OCI-LY1 (cell line): Measurements from ENCODE around the gene CLPX.
A peak's percentile ranks its signal among the peaks of the same experiment; 100 is the strongest.
"Not testable (repeated sequence)": the region's sequence is repeated elsewhere in the genome, so short reads cannot be mapped to it uniquely, and the experiment has no call there.

ENCODE experiments used
- H2AFZ ChIP-seq: fragments of 200-600 bp; sonication (generic), shearing (Covaris generic); 2 replicates; pipeline ENCODE4 v1.6.0; 2014; ENCODE audit warnings: antibody characterized with exemption, mild to moderate bottlenecking, low read length
- H3F3A ChIP-seq: fragments of 200-600 bp; sonication (generic), shearing (Covaris generic); 2 replicates; pipeline ENCODE4 v1.6.0; 2014; ENCODE audit warnings: mild to moderate bottlenecking, antibody characterized with exemption, low read length, moderate library complexity; ENCODE audit not compliant: insufficient read depth
- H3K27ac ChIP-seq: fragments of 200-600 bp; sonication (generic); 2 replicates; pipeline ENCODE4 v1.5.1; 2014; ENCODE audit warnings: low read length, mixed run types, mild to moderate bottlenecking, low read depth; ENCODE audit not compliant: poor library complexity, severe bottlenecking
- H3K27me3 ChIP-seq: fragments of 200-600 bp; sonication (generic); 2 replicates; pipeline ENCODE4 v1.6.0; 2014; ENCODE audit warnings: antibody characterized with exemption, mild to moderate bottlenecking, low read length, moderate library complexity; ENCODE audit not compliant: insufficient read depth
- H3K36me3 ChIP-seq: fragments of 200-600 bp; sonication (generic); 2 replicates; pipeline ENCODE4 v1.6.1; 2014; ENCODE audit warnings: mild to moderate bottlenecking, antibody characterized with exemption, low read length, moderate library complexity, mixed read lengths; ENCODE audit not compliant: insufficient read depth
- H3K4me1 ChIP-seq: fragments of 200-600 bp; sonication (generic); 2 replicates; pipeline ENCODE4 v1.5.1; 2014; ENCODE audit warnings: mild to moderate bottlenecking, low read length, moderate library complexity; ENCODE audit not compliant: insufficient read depth, severe bottlenecking
- H3K4me2 ChIP-seq: fragments of 200-600 bp; sonication (generic), shearing (Covaris generic); 2 replicates; pipeline ENCODE4 v1.6.1; 2014; ENCODE audit warnings: low read length
- H3K4me3 ChIP-seq: fragments of 200-600 bp; sonication (generic); 2 replicates; pipeline ENCODE4 v1.5.1; 2014; ENCODE audit warnings: low read length, low read depth, mild to moderate bottlenecking, mixed read lengths; ENCODE audit not compliant: poor library complexity, severe bottlenecking
- H3K79me2 ChIP-seq: fragments of 200-600 bp; shearing (Covaris generic); 2 replicates; pipeline ENCODE4 v1.6.1; 2016; ENCODE audit warnings: mixed run types, low read length, mixed read lengths; ENCODE audit not compliant: insufficient read depth
- H3K9ac ChIP-seq: fragments of 200-600 bp; sonication (generic), shearing (Covaris generic); 2 replicates; pipeline ENCODE4 v1.6.1; 2014; ENCODE audit warnings: mild to moderate bottlenecking, low read length, mixed read lengths
- H3K9me2 ChIP-seq: fragments of 200-600 bp; sonication (generic), shearing (Covaris generic); 2 replicates; pipeline ENCODE4 v1.6.1; 2014; ENCODE audit warnings: low read depth, mild to moderate bottlenecking, low read length, mixed read lengths
- H3K9me3 ChIP-seq: fragments of 200-600 bp; shearing (Covaris generic); 2 replicates; pipeline ENCODE4 v1.6.1; 2014; ENCODE audit warnings: low read length, mixed read lengths
- H4K20me1 ChIP-seq: fragments of 200-600 bp; sonication (generic), shearing (Covaris generic); 2 replicates; pipeline ENCODE4 v1.6.0; 2016; ENCODE audit warnings: mild to moderate bottlenecking, low read length; ENCODE audit not compliant: insufficient read depth
- CTCF ChIP-seq: fragments of 200-600 bp; sonication (generic), shearing (Covaris generic); IDR thresholded peaks from 2 replicates; pipeline ENCODE4 v1.5.1; 2017; ENCODE audit warnings: mild to moderate bottlenecking, antibody characterized with exemption, low read length, moderate library complexity, mixed read lengths
- EZH2 ChIP-seq: fragments of 200-600 bp; sonication (generic), shearing (Covaris generic); IDR thresholded peaks from 2 replicates; pipeline ENCODE4 v1.8.0; 2017; ENCODE audit warnings: borderline replicate concordance, mixed run types, mild to moderate bottlenecking, antibody characterized with exemption, low read length, moderate library complexity, mixed read lengths

Gene CLPX

GRCh38 chr15:65183865-65184159 is 1.3 kb downstream of the CLPX start:
- no peaks in the 10 kb centered on the region for H4K20me1 ChIP-seq
- H2AFZ ChIP-seq: no peak overlapping the region
- peaks cover 23% of the 10 kb centered on the region for H3K4me1 ChIP-seq
- H3K36me3 ChIP-seq: peaks cover 18% of the 10 kb centered on the region; the same call in 1 of the 2 replicates
- peak overlapping the region; percentile 93 for H3K4me3 ChIP-seq
- H3K79me2 ChIP-seq: peaks cover 35% of the 10 kb centered on the region
- H3K4me2 ChIP-seq: peak overlapping the region; percentile 92
- H3K9ac ChIP-seq: peak overlapping the region; percentile 97
- no peak for TF ChIP-seq CTCF
- TF ChIP-seq EZH2: no peak
- no peaks in the 10 kb centered on the region for H3K9me2 ChIP-seq
- no peaks in the 10 kb centered on the region for H3K9me3 ChIP-seq
- no peaks in the 10 kb centered on the region for H3K27me3 ChIP-seq
- H3K27ac ChIP-seq: peak overlapping the region; percentile 84
- no peaks in the 10 kb centered on the region for H3F3A ChIP-seq

DNA sequence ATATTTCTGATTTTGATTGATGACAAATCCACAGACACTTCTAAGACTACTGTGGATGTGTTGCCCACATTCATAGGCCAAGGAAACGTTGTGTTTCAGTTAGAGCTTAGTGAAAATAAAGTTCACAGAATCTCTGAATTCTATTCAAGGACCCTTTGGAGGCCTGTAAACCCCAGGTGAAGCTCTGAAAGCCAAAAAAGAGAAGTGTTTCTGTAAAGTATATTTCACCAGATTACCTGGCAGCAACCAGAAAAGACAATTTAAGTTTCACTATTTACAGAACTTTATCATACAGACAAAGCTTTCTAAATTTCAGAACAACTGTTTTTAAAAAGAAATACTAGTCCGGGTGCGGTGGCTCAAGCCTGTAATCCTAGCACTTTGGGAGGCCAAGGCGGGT is 2.6 kb downstream of the CLPX start:
- H3K9ac ChIP-seq: peak overlapping the region; percentile 8; the same call in 1 of the 2 replicates
- peaks cover 23% of the 10 kb centered on the region for H3K4me1 ChIP-seq
- no peaks in the 10 kb centered on the region for H3F3A ChIP-seq
- peaks cover 30% of the 10 kb centered on the region for H3K36me3 ChIP-seq
- H3K4me3 ChIP-seq: peak overlapping the region; percentile 93
- H3K4me2 ChIP-seq: peak overlapping the region; percentile 92
- H2AFZ ChIP-seq: no peak overlapping the region
- no peaks in the 10 kb centered on the region for H3K9me2 ChIP-seq
- peak overlapping the region; percentile 57 for H3K27ac ChIP-seq
- H3K79me2 ChIP-seq: peaks cover 35% of the 10 kb centered on the region
- H3K27me3 ChIP-seq: no peaks in the 10 kb centered on the region
- no peaks in the 10 kb centered on the region for H3K9me3 ChIP-seq
- TF ChIP-seq EZH2 (no peak), CTCF (no peak)
- no peaks in the 10 kb centered on the region for H4K20me1 ChIP-seq

- not testable (repeated sequence) for H3F3A ChIP-seq, H3K9ac ChIP-seq
Observed at GRCh38 chr15:65181582-65182353, 3.4 kb downstream of the CLPX start.

GRCh38 chr15:65180167-65180566 is 5.0 kb downstream of the CLPX start:
- Histone ChIP-seq H3F3A (no peaks in the 10 kb centered on the region), H3K9ac (no peak overlapping the region), H2AFZ (no peak overlapping the region), H3K4me1 (peaks cover 17% of the 10 kb centered on the region), H3K27ac (no peak overlapping the region), H3K9me3 (no peaks in the 10 kb centered on the region), H3K27me3 (no peaks in the 10 kb centered on the region), H3K36me3 (peaks cover 50% of the 10 kb centered on the region), H3K4me3 (no peak overlapping the region), H4K20me1 (no peaks in the 10 kb centered on the region), H3K9me2 (no peaks in the 10 kb centered on the region), H3K4me2 (no peak overlapping the region), H3K79me2 (peaks cover 35% of the 10 kb centered on the region)
- TF ChIP-seq EZH2 (no peak), CTCF (no peak)

More at GRCh38 chr15:65181582-65182353, 3.4 kb downstream of the CLPX start:
- not testable (repeated sequence) for H4K20me1 ChIP-seq, H3K9me3 ChIP-seq, H3K4me2 ChIP-seq, H3K4me3 ChIP-seq, H3K27ac ChIP-seq, H2AFZ ChIP-seq, H3K9me2 ChIP-seq, H3K27me3 ChIP-seq
- Histone ChIP-seq H3K4me1 (peaks cover 23% of the 10 kb centered on the region), H3K79me2 (peaks cover 35% of the 10 kb centered on the region), H3K36me3 (peaks cover 37% of the 10 kb centered on the region)
